HG03442 (cell line): ENCODE data around the gene MTOR.
A peak's percentile ranks its signal among the peaks of the same experiment; 100 is the strongest.
"Not testable (repeated sequence)": the region's sequence is repeated elsewhere in the genome, so short reads cannot be mapped to it uniquely, and the experiment has no call there.

ENCODE experiments used
- ATAC-seq: cut with Tn5 transposase; IDR thresholded peaks from one replicate; pipeline ENCODE4 v1.9.1; 2021; ENCODE audit warnings: mild to moderate bottlenecking, moderate library complexity; ENCODE audit not compliant: unreplicated experiment

MTOR gene

GRCh38 chr1:11125931-11126330 lies 136.4 kb downstream of the MTOR start:
- no peak for ATAC-seq

DNA sequence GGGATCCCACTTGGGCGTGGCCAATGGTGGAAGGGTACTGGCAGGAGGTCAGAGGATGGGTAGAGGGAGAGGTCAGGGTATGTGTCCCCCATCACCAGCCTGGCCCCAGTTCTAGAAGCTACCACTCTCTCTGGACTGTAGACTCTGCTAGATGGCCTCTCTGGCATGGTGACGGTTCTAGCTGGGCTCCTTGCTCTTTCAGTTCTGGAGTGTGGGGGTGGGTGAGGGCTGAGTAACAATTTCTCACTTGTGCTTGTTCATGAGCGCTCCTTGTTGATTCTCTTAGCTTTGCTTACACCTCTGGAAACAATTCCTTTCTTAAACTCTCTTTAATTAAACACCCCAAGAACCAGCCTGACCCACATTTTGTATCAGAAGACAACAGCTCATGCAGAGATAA lies 137.4 kb downstream of the MTOR start:
- no peak for ATAC-seq

DNA sequence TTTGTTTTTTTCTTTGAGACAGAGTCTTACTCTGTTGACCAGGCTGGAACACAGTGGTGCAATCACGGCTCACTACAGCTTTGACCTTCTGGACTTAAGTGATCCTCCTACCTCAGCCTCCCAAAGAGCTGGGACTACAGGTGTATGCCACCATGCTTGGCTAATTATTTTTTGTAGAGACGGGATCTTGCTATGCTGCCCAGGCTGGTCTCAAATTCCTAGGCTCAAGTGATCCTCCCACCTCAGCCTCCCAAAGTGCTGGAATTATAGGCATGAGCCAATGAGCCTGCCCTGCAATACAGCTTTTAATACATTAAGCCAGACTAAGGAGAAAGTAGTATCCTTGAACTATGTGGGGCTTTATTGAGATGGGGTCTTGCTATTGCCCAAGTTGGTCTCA lies 146.0 kb downstream of the MTOR start:
- ATAC-seq, result no peak

- no peak for ATAC-seq
These were observed 147.4 kb downstream of the MTOR start for GRCh38 chr1:11114966-11115365.

DNA sequence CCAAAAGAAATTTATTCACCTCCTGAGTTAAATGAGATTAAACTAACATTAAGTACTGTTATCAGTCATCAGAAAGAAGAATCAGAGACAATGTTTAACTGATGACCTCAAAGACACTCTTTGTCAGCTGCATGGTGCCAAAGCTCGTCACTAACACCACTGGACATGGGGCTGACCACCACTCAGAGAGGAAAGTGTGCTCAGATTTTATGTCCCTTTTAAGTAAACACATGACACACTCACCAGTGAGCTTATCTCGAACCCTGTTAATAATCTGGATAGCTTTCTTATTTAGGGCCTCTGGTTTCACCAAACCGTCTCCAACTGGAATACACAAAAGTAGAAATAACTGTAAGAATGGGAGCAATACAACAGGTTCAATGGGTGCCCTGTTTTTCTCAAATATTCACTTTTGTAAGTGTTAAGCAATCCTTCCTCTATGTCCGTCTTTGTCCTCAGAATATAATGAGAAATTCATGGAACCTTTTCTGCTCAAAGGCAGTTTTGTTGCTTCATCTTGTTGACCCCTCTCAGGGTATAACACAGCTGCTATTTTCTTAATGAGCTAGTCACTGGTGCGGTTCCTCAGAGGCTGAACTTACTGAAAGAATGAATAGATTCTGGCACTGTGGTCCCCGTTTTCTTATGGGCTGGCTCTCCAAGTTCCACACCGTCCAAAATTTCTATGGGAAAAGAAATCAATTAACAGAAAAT lies 153.1 kb downstream of the MTOR start:
- ATAC-seq, result no peak

DNA sequence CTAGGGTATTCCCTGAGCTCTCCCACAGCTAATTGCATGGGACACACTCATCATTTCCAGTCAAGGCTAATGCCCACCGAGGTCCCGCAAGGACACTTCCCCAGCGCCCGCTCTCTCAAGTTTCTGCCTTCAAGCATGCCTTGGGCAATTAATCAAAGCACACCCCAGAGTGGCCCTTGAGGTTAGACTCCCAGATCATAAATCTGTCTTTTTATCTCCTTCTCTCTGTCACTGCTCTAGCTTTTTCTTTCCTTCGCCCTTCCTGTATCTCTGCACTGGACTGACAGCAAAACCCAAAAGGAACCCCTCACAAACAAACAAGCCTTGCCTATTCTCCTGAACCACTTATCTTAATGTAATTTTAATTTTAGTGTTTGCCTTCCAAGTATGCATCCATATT lies 154.8 kb downstream of the MTOR start:
- no peak for ATAC-seq

DNA sequence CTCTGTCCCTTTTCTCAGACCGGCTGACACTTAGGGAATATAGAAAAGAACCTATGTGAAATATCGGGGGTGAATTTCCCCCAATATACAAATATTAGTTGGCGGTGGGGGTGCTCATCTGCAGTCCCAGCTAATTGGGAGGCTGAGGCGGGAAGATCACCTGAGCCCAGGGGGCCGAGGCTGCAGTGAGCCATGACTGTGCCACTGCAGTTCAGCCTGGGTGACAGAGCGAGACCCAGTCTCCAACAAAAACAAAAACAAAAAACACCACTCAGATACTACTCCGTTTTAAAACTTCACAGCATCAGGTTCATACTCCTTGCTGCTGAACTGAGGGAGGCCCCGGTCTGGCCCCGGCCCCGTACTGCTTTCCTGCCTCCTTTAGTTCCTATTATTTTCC lies 156.8 kb downstream of the MTOR start:
- no peak for ATAC-seq

DNA sequence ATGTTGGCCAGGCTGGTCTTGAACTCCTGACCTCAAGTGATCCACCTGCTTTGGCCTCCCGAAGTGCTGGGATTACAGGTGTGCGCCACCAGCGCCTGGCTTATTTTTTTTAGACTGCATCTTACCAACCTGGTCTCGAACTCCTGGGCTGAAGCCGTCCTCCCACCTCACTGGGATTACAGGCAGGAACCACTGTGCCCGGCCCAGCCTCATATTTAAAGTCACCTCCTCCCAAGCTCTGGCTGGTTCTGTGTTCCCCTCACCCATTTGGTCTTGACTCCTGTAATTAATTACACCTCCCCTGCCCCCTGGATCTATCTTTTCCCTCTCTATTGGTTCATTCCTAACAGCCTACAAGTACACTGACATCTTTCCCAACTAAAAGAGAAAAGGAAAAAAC lies 161.0 kb downstream of the MTOR start:
- ATAC-seq, result no peak

GRCh38 chr1:11100806-11101205 lies 161.5 kb downstream of the MTOR start:
- not testable (repeated sequence) for ATAC-seq

DNA sequence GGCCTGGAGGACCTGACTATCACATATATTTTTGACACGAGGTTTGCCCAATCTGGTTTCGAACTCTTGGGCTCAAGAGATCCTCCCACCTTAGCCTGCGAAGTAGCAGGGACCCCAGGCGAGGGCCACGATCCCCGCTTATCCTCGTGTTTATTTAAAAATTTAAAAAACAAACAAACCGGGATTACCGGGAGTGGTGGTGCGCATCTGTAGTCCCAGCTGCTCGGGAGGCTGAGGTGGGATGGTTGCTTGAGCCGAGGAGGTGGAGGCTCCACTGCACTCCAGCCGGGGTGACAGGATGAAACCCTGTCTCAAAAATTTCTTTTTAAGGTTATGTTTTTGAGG lies 162.2 kb downstream of the MTOR start:
- no peak for ATAC-seq

DNA sequence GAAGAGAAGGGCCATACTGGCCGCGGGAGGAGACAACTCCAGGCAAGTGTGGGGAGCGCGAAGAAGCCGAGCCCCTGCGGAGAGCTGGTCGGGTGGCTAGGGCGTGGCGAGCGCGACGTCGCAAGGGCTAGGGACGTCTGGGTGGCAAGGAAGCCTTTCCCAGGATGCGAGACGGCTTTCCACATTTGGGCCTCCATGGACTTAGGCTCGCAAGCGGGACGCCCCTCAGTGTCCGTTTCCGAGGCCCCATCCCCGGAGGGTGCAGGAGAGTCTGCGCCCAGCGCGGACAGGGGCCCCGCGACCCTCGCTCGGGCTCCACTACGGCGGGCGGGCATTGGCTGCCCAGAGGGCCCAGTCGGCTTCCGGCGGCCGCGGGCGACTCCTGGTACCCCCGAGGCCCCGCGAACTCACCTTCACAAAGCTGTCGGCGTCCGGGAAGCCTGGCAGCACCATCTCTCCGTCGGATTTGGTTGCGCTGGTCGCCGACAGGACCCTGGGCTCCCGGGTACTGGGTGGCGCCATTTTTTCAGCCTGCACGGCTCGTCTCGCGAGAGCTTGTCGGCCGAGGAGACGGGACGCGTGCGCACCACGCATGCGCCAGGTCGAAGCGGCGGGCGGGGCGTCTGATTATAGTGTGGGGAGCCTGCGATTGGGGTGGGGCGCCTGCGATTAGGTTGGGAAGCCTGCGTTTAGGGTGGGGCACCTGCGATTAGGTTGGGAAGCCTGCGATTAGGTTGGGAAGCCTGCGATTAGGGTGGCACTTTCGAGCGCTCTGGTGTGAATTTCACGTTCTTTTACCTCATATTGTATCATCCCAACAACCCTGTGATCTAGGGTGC lies 162.8 kb downstream of the MTOR start, which contains the start of gene EXOSC10:
Gene EXOSC10 (minus strand): TSS at position 560 of the 839 bp plus-strand sequence. CDS start 38 bp downstream, at position 522.
- ATAC-seq, result peak; percentile 90

GRCh38 chr1:11098931-11099309 lies 163.4 kb downstream of the MTOR start:
- ATAC-seq, result no peak

- ATAC-seq, result not testable (repeated sequence)
These were observed 178.6 kb downstream of the MTOR start for GRCh38 chr1:11083784-11084183.

GRCh38 chr1:11080931-11081330 lies 181.4 kb downstream of the MTOR start:
- ATAC-seq, result no peak

DNA sequence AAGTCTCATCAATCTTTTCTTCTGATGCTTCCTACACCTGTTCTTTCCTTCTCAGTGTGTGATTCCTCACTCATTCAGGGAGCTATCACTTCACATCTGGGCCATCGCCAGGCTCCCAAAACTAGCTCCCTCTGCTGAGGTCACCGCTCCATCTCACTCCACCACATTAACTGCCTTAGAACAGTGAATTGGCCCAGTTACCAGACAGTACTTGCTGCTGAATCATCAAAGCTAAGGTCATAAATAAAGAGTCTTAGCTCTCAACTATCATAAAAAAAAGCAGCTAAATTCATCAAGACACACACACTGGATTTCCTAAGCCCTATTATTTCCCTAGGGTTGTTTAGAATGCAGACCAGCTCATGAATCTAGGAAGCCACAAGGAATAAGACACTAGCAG lies 183.7 kb downstream of the MTOR start:
- no peak for ATAC-seq

GRCh38 chr1:11073398-11073797 lies 189.0 kb downstream of the MTOR start:
- ATAC-seq, result not testable (repeated sequence)

DNA sequence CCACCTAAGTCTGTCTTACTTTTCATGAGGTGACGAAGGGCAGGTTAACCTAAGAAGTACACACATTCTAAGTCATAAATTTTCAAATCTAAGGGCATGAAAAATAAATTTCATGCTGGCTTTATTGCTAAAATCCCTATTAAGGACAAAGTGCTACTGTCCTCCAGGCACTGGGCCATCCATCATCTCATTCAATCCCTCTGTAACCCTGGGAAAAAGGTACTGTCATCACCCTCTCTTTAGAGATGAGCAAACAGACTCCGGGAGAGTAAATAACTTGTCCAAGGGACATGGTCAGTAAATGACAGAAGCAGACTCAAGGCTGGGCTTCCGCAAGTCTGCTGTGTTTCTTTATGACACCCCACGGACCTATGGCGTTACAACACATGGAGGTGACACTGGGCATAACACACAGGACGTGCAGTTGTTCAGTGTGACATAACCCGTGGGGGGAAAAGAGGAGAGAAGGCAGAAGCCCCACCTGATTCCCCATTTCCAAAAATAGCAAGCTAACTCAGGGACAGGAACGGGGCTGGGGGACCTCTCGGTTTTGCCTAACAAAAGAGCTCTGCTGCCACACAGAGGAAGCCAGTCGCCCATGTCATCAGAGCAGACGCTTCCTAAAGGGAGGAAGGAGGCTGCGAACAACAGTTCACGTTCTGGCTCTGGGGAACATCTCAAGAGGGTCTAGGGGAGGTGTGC lies 190.0 kb downstream of the MTOR start:
- ATAC-seq, result no peak

DNA sequence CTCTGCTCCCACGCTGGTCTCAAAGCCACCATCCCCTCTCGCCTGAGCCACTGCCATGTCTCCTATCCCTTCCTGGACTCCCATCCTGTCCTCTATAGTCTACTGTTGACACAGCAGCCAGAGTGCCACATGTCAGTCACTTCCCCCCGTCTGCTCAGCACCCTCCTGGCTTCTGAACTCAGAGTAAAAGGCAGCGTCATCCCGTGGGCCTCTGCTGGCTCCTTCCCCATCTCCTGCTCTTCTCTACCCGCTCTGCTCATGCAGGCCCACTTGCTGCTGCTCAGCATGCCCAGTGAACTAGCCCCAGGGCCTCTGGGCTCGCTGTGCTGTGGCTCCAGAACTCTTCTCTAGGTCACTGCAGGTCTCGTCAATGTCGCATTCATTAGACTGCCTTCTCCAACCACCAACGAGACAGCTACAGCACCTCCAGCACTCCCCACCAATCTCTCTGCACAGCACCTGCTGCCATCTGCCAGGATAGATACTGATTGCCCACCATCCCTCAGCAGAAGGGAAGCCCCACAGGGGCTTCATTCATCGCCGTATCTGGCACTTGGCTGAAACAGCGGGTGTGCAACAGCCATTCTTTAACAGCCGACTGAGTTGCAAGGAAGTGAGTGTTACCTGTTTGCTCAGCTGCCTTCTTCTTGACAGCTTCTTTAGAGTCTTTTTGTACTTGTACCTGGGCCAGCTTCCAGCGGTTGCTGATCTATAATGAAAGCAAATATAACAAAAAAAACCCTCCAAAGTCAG lies 190.7 kb downstream of the MTOR start:
- ATAC-seq, result no peak

DNA sequence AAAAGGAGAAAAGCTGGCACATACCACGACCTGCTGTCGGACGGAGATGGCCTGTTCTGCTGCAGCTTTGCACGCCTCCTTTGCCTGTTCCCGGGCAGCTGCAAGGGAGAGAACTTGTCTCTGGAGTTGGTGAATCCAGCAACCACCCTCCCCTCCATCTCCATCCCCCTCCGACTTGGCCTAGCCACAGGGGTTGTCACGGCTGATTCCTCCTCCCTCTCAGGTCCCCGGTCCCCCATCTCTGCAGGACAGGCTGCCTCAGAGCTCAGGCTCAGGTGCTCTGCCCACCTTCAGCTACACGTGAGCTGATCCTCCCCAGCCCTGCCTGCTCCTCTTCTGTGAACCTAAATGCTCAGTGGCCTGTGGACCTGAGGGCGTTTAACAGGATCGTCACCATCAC lies 191.5 kb downstream of the MTOR start:
- no peak for ATAC-seq

DNA sequence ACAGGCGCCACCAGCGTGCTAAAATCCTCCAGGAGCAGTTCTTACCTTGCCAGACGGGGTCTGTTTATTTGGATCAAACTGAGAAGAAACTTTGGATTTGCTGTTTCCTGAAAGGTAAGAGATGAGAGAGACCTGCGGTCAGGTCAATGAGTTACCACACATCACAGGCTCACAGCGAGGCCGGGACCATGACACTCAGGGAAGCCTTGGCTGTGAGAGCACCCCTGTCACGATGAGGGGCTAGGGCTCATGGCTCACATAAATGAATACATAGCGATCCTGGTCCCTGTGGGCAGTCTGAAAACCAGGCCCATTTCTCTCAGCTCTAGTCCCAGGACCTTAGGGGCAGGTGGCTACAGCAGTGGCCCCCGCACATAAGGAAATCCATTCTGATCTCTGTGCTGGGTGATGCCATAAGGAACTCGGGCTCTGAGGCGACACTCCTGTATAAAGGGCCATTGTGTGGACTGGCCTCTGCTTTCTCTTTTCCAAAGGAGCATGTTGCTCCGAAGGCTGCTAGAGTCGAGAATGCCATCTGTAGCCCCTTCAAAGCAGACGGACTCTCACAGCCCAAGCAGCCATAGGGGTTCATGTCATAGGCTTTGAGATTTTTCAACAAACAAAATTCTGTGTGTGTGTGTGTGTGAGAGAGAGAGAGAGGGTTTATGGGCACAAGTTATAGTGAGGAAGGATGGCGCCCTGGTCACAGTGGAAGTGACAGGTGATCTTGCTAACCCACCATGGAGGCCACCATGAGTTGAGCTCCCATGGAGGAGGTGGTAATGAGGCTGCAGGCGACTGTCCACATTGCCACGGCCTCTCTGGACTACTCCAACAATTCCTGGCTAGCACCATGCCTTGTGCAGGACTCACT lies 193.5 kb downstream of the MTOR start:
- no peak for ATAC-seq
